ENCODE results near the gene TMEM115.

Gene TMEM115

GRCh38 chr3:50375258-50375931, 16.1 kb upstream of the TMEM115 start:
- DNase-seq: no peak

- DNase-seq: no peak
Measured at GRCh38 chr3:50374363-50375257, 15.3 kb upstream of the TMEM115 start.

GRCh38 chr3:50373146-50374051, 14.1 kb upstream of the TMEM115 start:
- no peak for DNase-seq

- DNase-seq: no peak
Measured at GRCh38 chr3:50372349-50372748, 13.0 kb upstream of the TMEM115 start.

- no peak for DNase-seq
Measured at GRCh38 chr3:50371133-50371685, 11.9 kb upstream of the TMEM115 start.

GRCh38 chr3:50370594-50370993, 11.3 kb upstream of the TMEM115 start:
- DNase-seq: no peak

- DNase-seq: no peak
Measured at GRCh38 chr3:50369012-50369670, 9.8 kb upstream of the TMEM115 start.

GRCh38 chr3:50365842-50366220, 6.5 kb upstream of the TMEM115 start:
- DNase-seq: no peak

GRCh38 chr3:50365080-50365841, 5.9 kb upstream of the TMEM115 start:
- peak; percentile 92 for DNase-seq

GRCh38 chr3:50364573-50365079, 5.3 kb upstream of the TMEM115 start:
- DNase-seq: no peak

- DNase-seq: no peak
Measured at GRCh38 chr3:50359760-50360110, 414 bp upstream of the TMEM115 start.

- DNase-seq: no peak
Measured at GRCh38 chr3:50358355-50358910, 888 bp downstream of the TMEM115 start.

GRCh38 chr3:50357481-50357880, 1.8 kb downstream of the TMEM115 start:
- DNase-seq: no peak

GRCh38 chr3:50356553-50356952, 2.8 kb downstream of the TMEM115 start:
- DNase-seq: no peak

GRCh38 chr3:50355829-50356552, 3.3 kb downstream of the TMEM115 start:
- DNase-seq: no peak

- DNase-seq: no peak
Measured at GRCh38 chr3:50354850-50355249, 4.5 kb downstream of the TMEM115 start.

GRCh38 chr3:50354186-50354764, 5.0 kb downstream of the TMEM115 start:
- no peak for DNase-seq

- DNase-seq: no peak
Measured at GRCh38 chr3:50353245-50354004, 5.9 kb downstream of the TMEM115 start.

GRCh38 chr3:50352781-50353180, 6.5 kb downstream of the TMEM115 start:
- DNase-seq: no peak
